Liver (tissue), 3 donors: ENCODE measurements around the gene CD300C.

Source experiments
- CTCF ChIP-seq: fragments of 150-350 bp; IDR thresholded peaks from 2 replicates; pipeline ENCODE4 v1.5.1; 2017; ENCODE audit warnings: improper control_type of control experiment, low read depth, low read length; ENCODE audit not compliant: missing input control
- MAX ChIP-seq: IDR thresholded peaks from 2 replicates; pipeline ENCODE4 v1.6.1; 2016; ENCODE audit warnings: antibody characterized with exemption
- RAD21 ChIP-seq, 2 donors: IDR thresholded peaks; 2 replicates each; pipeline ENCODE4 v1.6.1; 2016; ENCODE audit warnings: antibody characterized with exemption in 2 of 2, mild to moderate bottlenecking in 2 of 2
- donor health status: healthy.
- donor health status: healthy.

GRCh38 chr17:74516561-74517328 is 29.2 kb downstream of the CD300C start:
- TF ChIP-seq CTCF (no peak), MAX (no peak), RAD21 (IDR thresholded peaks at IDR 0.05) (no peak)
